HG03025 (cell line): Measurements from ENCODE around the gene HYDIN.
"Not testable (repeated sequence)": the region's sequence is repeated elsewhere in the genome, so short reads cannot be mapped to it uniquely, and the experiment has no call there.

Experiments
- ATAC-seq: cut with Tn5 transposase; IDR thresholded peaks from one replicate; pipeline ENCODE4 v1.9.1; 2021; ENCODE audit warnings: mild to moderate bottlenecking, moderate library complexity; ENCODE audit not compliant: unreplicated experiment, low FRiP score

Gene HYDIN

DNA sequence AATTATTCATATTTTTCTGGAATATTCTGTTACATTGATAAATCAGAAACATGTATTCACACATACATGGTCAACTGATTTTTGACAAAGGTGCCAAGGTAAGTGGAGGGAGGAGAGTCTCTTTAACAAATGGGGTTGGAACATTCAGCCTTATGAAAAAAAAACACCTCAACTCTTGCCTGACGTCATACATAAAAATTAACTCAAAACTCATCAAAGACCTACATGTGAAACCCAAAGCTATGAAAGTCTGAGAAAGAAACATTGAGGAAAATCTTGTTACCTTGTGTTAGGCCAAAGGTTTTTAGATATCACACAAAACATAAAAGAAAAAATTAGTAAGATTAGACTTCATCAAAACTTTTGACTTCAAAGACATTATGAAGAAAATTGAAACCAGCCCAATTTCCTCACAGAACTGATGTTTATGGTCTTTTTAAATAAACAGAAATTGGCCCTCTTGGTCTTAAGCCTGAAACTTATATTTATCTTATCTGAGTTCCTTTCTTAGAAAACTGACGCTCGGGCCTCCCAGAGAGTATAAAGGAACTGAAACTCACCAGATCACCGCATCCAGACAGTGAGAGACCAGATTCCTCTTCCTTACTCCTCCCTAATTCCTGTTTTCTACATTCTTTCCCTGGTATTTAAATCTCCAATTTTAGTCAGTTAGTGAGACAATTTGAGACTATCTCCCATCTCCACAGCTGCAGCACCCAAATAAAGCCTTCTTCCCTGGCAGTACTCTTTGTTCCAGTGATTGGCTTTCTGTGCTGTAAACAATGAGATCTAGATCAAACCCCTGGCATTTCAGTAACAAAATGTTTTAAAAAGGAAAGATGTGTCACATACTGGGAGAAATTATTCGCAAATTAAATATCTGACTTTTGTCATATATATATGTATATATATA is 4.0 kb downstream of the HYDIN start:
- no peak for ATAC-seq

DNA sequence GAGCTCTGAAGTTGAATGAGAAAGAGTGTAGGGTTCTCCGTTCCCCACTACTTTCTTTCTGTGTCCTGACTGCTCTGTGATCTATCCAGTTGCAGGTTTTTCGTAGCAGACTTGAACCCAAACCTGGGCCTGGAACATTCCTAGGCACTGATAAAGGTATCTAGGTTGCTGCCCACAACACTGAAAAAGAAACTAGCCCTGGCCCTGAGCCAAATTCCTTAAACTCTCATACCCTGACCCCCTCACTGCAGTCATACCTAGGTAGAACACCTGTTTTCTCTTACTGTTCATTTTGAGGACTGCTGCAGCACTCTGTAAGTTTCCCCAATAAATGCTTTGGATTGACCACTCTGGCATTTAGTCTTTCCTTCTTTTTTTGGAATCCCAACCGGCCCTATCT is 5.4 kb downstream of the HYDIN start:
- no peak for ATAC-seq

DNA sequence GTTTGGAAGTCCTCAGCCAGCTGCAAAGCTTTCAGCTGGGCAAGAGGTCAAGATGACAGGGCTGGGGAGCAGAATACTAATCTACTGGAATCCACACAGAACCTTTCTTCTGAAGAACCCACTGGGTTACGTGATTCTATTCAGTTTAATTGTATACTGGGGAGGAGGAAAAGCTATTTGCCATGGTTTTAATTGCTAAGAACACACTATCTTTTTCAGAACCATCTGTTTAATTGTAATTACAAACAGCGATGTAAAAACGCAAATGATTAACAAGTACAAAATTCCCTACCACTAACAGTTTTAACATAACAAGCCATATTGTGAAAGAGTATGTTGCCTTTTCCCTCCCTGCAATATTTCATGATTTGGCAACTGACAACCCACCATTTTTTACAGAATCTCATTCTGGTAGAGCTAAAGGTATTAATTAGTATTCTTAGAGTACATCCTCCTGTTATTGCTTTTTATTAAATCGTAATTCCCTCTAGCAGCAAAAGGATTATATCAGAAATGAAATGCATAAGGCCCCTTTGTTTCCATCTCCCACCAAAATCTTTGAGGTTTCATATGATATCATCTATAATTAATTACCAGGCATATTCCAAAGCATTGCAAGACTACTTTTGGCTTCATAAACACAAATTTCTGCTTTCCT is 12.1 kb downstream of the HYDIN start:
- no peak for ATAC-seq

DNA sequence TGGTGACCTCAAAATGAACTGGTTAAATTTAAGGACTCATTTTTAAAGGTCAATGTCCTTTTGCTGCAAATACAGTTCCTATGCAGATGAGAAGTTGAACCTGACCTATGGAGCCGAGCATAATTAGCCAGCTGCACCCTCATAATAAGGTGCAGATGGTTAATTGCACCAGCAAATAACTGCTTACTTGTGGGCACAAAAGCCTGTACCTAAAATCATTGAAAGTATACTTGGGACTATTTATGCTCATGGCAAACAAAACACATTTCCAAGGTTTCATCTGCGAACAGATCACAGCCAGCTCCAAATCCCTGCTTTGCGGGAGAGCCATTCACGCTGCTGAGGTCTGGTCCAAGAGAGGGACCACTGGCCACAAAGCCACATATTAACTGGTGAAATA is 13.0 kb downstream of the HYDIN start:
- ATAC-seq: no peak

DNA sequence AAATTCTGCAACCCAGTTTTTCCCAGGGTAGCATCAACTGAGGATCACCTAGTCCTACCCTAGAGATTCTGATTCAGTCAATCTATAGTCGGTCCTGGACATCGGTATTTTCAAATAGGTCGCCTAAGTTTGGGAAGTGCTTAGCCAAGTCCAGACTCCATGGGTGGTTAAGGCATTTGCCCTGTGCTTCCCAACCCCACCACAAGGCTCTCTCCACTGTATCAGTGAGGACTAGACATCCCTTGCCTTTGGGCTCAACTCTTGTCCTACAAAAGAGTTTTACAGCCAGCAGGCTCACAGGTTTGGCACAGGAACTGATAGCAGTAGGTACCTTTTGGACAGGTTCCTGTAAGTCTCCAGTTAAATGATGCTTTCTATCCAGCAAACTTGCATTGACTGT is 13.8 kb downstream of the HYDIN start:
- ATAC-seq: no peak

DNA sequence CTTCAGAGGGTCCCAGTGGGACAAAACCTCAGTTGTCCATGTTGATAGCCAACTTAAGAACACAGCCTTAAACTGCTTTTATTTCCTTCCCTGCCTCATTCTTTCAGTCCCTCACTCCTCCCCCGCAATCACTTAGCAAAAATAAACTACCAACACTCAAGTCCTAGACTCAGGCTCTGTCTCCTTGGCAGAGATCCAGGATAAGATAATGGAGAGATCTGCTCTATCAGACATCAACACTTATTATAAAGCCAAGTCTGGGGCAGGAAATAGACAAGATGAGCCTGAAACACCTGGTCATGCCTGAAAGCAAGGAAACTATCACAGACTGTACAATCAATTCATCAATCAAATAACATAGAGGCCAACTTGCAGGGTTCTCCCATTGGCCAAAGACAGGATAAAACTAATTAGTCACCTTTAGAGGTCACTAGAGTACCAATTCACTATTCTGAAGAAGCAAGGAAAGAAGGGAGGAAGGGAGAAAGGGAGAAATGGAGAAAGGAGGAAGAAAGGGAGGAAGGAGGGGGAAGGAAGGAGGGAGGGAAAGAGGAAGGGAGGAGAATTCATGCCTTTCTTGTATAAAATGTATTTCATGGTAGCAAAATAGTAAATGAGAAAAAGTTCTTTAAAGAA is 15.7 kb downstream of the HYDIN start:
- no peak for ATAC-seq

DNA sequence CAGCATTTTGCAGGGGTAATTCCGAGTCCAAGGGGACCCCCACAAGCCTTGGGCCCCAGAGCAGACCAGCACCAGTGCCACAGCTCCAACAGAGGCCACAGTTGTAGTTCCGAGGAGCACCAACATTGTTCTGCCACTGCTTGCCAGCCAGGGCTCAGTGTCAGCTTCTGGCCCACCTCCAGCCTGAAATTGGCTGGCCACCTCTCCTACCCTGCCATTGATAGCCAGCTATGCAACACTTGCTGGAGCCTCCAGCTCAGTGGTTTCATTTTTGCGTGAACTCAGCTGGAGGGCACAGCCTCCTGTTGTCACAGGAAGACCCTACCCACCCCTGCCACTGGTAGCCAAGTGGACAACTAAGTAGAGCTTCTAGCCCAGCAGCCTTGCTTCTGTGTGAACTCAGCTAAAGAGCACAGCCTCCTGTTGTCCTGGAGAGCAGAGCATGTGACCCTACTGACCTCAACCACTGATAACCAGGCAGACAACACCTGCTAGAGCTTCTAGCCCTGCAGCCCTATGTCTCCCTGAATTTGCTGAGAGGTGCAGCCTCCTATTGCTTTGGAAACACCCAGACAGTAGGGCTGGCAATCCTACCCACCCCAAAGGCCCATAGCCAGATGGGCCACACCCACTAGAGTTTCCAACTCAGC is 24.9 kb downstream of the HYDIN start:
- no peak for ATAC-seq

DNA sequence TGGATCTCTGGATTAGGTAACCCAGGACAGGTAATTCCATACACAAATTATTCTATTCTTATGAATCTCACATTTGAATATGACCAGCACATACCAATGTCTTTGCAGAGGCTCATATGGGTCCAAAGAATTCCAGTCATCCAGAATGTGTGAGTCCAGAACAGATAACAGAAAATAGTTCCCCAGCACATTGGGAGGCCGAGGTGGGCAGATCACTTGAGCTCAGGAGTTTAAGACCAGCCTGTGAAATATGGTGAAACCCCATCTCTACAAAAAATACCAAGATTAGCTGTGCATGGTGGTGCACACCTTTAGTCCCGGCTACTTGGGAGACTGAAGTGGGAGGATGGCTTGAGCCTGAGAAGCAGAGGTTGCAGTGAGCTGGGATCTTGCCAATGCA is 26.9 kb downstream of the HYDIN start:
- no peak for ATAC-seq

DNA sequence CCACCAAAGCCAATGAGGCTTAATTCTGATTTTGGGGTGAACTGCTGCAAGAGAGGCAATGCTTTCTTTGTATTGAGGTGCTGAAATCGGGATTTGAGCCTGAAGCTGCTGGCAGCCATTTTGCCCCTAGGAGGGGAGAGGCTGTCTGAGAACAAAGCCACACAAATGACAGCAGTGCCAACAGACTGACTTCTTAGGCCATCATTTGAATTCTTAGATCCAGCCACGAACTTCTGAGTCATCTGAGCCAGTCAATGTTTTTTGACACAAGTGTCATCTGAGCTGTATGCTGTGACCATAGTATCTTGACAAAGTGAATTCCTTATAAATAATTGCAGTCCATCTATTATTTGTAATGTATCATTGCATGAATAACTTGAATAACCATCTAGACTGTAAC is 29.0 kb downstream of the HYDIN start:
- no peak for ATAC-seq

DNA sequence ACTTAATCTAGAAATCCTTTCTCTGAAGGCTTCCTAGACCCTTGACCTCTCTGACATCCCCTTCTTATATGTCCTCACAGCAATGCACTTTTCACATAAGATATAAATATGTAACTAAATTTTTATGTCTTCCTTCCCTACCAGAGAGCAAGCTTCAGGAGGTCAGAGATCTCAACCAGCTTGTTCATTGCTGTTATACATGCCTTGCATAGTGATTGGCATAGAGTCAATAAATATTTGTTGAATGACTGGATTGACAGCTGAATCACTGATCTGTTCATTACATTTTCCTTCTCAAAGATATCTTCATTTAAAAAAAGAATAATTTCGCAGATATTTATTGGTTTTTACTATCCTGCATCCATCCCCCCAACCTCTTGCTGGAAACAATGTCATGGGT is 29.5 kb downstream of the HYDIN start:
- no peak for ATAC-seq

DNA sequence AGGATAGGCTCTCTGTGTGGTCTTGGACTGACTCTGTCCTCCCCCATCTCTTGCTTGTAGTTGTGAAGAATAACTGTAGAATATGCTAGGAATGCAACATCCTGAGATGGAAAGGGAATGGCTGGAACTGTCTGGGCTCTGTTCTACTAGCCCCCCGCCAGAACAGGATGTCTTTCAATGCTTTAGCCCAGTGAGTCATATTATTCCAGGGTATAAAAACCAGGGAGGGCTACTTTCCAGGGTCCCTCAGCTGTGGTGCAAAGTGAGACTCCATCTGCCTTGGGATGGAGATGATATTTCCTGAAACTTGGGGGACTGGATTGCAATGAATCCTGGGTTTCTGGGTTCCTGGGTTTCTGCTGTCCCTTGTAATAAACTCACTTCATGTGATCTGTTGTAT is 32.1 kb downstream of the HYDIN start:
- ATAC-seq: no peak

DNA sequence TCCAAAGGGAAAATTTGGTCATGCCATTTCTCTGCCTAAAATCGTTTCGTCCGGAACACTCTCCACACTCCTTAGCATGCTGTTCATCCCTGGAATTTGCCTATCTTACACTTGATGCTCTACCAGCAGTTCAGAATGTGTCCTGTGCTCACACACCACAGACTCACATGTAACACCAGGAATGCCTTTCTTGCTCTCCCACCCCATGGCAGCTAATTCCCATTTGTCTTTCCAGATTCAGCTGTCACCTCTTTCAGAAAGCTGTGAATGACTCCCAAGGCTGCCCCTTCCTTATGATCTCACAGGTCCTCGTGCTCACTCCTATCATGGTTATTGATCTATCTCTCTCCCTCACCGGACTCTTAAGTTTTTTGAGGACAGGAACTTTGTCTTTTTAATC is 38.1 kb downstream of the HYDIN start:
- no peak for ATAC-seq

DNA sequence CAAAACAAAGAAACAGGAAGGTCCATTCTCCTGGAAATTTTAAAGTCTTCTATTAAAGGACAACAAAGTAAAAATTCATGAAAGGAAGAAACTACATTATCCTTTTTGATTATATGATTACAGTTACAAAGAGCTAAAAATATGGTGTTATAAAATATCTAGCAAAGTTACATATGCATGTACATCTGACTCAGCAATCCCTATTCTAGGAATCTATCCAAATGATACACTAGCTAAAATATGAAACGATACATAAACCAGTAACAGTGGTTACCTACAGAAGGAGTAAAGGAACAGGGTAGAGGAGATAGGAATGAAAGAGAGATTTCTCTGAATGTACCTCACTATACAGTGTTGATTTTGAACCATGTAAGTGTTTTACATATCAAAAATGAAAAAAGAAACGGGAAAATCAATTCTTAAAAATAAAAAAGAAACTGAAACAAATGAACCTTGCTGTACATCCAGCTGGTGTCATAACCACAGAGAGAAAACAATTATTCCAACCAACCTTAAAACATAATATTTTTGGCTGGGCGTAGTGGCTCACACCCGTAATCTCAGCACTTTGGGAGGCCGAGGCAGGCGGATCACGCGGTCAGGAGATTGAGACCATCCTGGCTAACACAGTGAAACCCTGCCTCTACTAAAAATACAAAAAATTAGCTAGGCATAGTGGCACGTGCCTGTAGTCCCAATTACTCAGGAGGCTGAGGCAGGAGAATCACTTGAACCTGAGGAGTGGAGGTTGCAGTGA is 41.4 kb downstream of the HYDIN start:
- ATAC-seq: no peak

DNA sequence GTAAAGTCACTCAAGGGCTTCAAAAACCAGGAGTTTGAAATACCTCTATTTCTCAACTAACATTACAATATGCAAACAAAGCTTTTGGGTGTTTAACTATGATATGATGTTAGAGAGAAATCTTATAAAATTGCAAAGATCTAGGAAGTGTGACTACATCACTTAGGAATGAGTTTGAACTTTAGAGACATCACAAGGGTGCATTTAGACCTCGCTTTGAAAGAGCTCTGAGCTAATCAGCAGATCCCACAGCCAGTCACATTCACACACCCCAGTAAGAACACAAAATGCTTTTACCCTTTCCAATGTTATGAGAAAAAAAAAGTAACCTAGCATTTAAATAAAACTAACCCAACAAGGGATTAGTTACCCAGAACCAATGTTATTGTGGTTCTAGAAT is 45.2 kb downstream of the HYDIN start:
- ATAC-seq: no peak

DNA sequence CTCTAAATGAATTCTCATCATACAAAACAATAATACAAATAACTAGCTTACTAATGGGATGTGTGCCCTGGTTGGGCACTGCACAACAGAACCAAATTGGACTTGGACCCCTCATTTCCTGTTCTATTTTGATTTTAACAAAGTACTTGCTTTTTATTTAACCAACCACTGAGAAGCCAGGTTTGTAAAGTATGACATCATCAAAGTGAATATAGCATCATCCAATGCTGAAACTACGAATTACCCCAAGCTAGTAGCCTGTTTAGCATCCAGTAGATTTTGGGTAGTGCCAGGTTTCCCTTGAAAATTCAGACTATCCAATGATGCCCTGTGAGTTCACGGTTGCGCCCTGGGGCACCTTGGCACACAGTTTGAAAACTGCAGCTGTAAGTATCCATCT is 51.0 kb downstream of the HYDIN start:
- no peak for ATAC-seq

DNA sequence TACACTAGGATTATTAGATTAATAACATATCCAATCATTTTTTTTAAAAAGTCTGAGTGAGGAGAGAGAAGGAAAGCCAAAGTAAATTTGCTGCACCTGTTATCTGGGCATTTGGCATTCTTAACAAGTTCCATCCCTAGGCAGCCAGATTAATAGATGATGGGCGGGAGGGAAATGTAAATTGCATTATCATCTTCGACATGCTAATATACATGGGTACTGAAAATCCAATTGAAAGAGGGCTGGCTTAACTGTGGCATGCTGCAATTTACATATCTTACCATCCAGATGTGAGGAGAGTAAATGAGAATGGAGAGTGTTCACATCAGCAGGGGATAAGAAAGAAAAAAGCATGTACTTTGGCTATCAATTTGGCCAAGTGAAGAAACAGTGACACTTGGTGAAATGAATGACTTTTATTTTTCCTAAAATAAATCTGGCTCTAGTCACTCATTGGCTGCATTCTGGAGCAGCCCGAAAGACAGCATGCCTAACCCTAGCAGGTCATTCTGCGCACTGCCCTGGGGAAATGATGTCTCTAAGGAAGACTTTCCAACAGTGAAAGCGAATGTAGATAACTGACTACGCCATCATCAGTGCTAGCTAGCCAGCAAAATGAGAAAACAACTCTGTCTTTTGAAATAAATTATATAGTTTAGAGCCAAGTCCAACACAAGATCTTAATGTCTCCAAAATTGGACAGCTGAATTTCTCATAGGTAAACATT is 57.9 kb downstream of the HYDIN start:
- no peak for ATAC-seq

DNA sequence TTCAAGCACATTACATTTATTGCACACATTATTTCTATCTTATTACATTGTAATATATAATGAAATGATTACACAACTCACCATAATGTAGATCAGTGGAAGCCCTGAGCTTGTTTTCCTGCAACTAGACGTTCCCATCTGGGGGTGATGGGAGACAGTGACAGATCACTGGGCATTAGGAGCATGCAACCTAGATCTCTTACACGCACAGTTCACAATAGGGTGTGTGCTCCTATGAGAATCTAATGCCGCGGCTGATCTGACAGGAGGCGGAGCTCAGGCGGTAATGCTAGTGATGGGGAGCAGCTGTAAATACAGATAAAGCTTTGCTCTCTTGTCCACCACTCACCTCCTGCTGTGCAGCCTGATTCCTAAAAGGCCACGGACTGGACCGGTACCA is 69.5 kb downstream of the HYDIN start:
- ATAC-seq: not testable (repeated sequence)

DNA sequence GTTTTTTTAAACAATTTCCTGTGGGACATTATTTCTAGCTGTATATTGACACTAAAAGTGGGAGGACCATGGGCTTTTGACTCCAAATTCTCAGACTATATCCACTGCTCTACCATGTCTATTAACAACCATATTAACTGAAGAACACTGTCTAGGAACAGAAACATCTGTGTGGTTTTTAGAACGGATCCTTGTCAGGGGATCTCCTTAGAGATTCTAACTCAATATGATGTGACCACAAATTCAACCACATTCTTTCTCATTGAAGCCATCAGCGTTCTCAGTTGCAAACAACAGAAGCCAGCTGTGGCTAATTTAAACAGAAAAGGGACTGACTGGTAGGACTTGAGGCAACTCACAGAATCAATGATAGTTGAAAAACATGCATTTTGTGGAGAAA is 73.2 kb downstream of the HYDIN start:
- ATAC-seq: not testable (repeated sequence)

DNA sequence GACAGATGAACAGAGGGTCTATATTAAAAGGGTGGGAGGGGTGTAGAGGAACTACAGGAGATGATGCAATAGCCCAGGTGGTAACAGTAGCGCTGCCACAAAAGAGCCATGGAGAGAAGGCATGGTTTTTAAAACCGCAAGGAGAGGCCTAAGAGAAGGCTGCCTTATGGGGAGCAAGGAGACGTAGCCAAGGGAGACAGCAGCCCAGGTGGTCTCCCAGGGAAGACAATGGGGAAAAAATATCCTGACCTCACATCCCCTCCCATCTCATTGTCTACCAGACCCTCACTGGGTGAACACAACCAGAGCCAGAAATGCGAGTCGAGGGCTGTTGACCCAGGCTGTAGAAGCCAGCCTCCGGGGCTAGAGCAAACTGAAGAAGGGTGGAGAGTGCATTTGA is 77.2 kb downstream of the HYDIN start:
- not testable (repeated sequence) for ATAC-seq

DNA sequence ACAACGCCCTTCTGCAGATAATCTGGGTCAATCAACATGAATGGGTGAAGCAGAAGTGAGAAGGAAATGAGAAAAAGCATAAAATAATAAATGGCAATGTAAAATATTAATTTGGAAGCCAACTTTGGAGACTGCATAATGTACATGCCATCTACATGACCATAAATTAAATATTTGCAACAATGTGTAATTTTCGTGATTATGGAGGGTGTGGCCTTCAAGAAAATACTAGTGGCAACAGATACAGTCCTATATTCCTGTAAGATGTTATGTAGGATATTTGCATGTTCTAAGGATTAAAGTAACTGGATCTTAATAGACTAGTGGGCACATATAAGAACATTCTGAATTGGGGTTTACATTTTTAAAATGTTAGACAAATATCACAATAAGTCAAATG is 78.9 kb downstream of the HYDIN start:
- ATAC-seq: not testable (repeated sequence)
